HEK293T (cell line): Measurements from ENCODE around the gene PROSER1.
"Not testable (repeated sequence)": the region's sequence is repeated elsewhere in the genome, so short reads cannot be mapped to it uniquely, and the experiment has no call there.

ENCODE experiments used
- CTCF ChIA-PET: fragments of 350-600 bp; formaldehyde crosslinking; extraction: SDS; loops from one replicate; lab custom pipeline; 2021; ENCODE audit warnings: antibody characterized with exemption, inconsistent platforms; lab: Yijun Ruan, JAX
- POLR2A ChIA-PET: fragments of 350-600 bp; formaldehyde crosslinking; extraction: SDS; loops from one replicate; lab custom pipeline; 2020; ENCODE audit warnings: antibody characterized with exemption, inconsistent platforms; lab: Yijun Ruan, JAX
- DNase-seq: peaks from one replicate; pipeline ENCODE4 v3.0.0; 2012; ENCODE audit warnings: mixed read lengths; ENCODE audit errors: extremely low spot score
- ARNT ChIP-seq: fragments of 450-650 bp; IDR thresholded peaks from 2 replicates; pipeline ENCODE4 v1.6.1; 2017; ENCODE audit warnings: mild to moderate bottlenecking
- BHLHE40 ChIP-seq: fragments of 450-650 bp; IDR thresholded peaks from 2 replicates; pipeline ENCODE4 v1.6.1; 2016; ENCODE audit warnings: mild to moderate bottlenecking, moderate library complexity, borderline replicate concordance
- CTBP1 ChIP-seq: fragments of 450-650 bp; IDR thresholded peaks from 2 replicates; pipeline ENCODE4 v1.6.1; 2016; ENCODE audit warnings: borderline replicate concordance
- ELF4 ChIP-seq: fragments of 450-650 bp; IDR thresholded peaks from 2 replicates; pipeline ENCODE4 v1.6.1; 2017; ENCODE audit warnings: antibody characterized with exemption
- FOXA1 ChIP-seq: fragments of 450-650 bp; IDR thresholded peaks from 2 replicates; pipeline ENCODE4 v1.6.1; 2016; ENCODE audit warnings: mild to moderate bottlenecking
- FOXK2 ChIP-seq: fragments of 450-650 bp; IDR thresholded peaks from 2 replicates; pipeline ENCODE4 v1.6.1; 2016; ENCODE audit warnings: mild to moderate bottlenecking
- FOXM1 ChIP-seq: fragments of 450-650 bp; IDR thresholded peaks from 2 replicates; pipeline ENCODE4 v1.6.1; 2017; ENCODE audit warnings: mild to moderate bottlenecking, borderline replicate concordance
- HDGF ChIP-seq: fragments of 450-650 bp; IDR thresholded peaks from 2 replicates; pipeline ENCODE4 v1.6.1; 2017; ENCODE audit warnings: antibody characterized with exemption, borderline replicate concordance
- L3MBTL2 ChIP-seq: fragments of 450-650 bp; conservative IDR thresholded peaks from 2 replicates; pipeline ENCODE4 v1.6.1; 2016; ENCODE audit warnings: mild to moderate bottlenecking
- LEF1 ChIP-seq: fragments of 450-650 bp; IDR thresholded peaks from 2 replicates; pipeline ENCODE4 v1.6.1; 2017; ENCODE audit warnings: mild to moderate bottlenecking, borderline replicate concordance
- NFRKB ChIP-seq: fragments of 450-650 bp; IDR thresholded peaks from 2 replicates; pipeline ENCODE4 v1.6.1; 2016; ENCODE audit warnings: mild to moderate bottlenecking, moderate library complexity
- PKNOX1 ChIP-seq: fragments of 450-650 bp; IDR thresholded peaks from 2 replicates; pipeline ENCODE4 v1.6.1; 2016
- SP1 ChIP-seq: fragments of 450-650 bp; IDR thresholded peaks from 2 replicates; pipeline ENCODE4 v1.6.1; 2017
- SUZ12 ChIP-seq: fragments of 450-650 bp; IDR thresholded peaks from 2 replicates; pipeline ENCODE4 v1.6.1; 2016; ENCODE audit warnings: mild to moderate bottlenecking
- TARDBP ChIP-seq: fragments of 450-650 bp; IDR thresholded peaks from 2 replicates; pipeline ENCODE4 v1.6.1; 2016
- ZNF384 ChIP-seq: fragments of 450-650 bp; IDR thresholded peaks from 2 replicates; pipeline ENCODE4 v1.6.1; 2016

The PROSER1 gene

GRCh38 chr13:39037880-39038568, at the start of gene PROSER1, which contains the start of gene NHLRC3:
PROSER1 (minus strand) TSS chr13:39038089; CDS start chr13:39037242, 847 bp downstream.
NHLRC3 (plus strand) TSS chr13:39038456; CDS start chr13:39038640, 184 bp downstream.
- peak; percentile 60 for DNase-seq
- CTCF ChIA-PET = no interaction called here
- TF ChIP-seq L3MBTL2 = peak; percentile 99
- 0 out of 2 replicates have a peak, but pooled peaks have one; percentile 19 for TF ChIP-seq ELF4
- no peak for TF ChIP-seq ZNF384
- no peak for TF ChIP-seq PKNOX1
- TF ChIP-seq TARDBP = no peak
- no peak for TF ChIP-seq ARNT
- no peak for TF ChIP-seq HDGF
- TF ChIP-seq BHLHE40 = no peak
- TF ChIP-seq SUZ12 = no peak
- peak; percentile 89; the same call in 1 of the 2 replicates for TF ChIP-seq FOXM1
- TF ChIP-seq FOXK2 = no peak
- TF ChIP-seq FOXA1 = no peak
- no peak for TF ChIP-seq SP1
- TF ChIP-seq LEF1 = no peak
- peak; percentile 68; the same call in 1 of the 2 replicates for TF ChIP-seq CTBP1
- TF ChIP-seq NFRKB = no peak
- POLR2A ChIA-PET = interaction anchor here (0.9 to 1.8 kb wide), 4 partner anchors 8 to 351 kb away, joined by 3 to 4 read pairs (median 4); partner anchors contain the start of gene FREM2

- POLR2A ChIA-PET, CTCF ChIA-PET, DNase-seq: not testable (repeated sequence)
These were observed 48.5 kb upstream of the PROSER1 start for GRCh38 chr13:39086251-39086945.

- TF ChIP-seq ZNF384 (no peak), TARDBP (no peak), NFRKB (no peak)
- CTCF ChIA-PET = no interaction called here
- no peak for DNase-seq
- POLR2A ChIA-PET = no interaction called here
These were observed 36.1 kb upstream of the PROSER1 start for GRCh38 chr13:39073983-39074382.

GRCh38 chr13:39072842-39073241, 35.0 kb upstream of the PROSER1 start:
- ChIA-PET CTCF (no interaction called here), POLR2A (no interaction called here)
- no peak for DNase-seq
- TF ChIP-seq LEF1 (no peak), ELF4 (no peak), ARNT (no peak), L3MBTL2 (no peak), SP1 (no peak), NFRKB (no peak), FOXM1 (no peak), CTBP1 (no peak), TARDBP (no peak)

- TF ChIP-seq BHLHE40 (no peak), FOXM1 (no peak), SP1 (no peak), LEF1 (no peak)
- ChIA-PET CTCF (no interaction called here), POLR2A (no interaction called here)
- no peak for DNase-seq
These were observed 24.1 kb upstream of the PROSER1 start for GRCh38 chr13:39062004-39062403.

GRCh38 chr13:39058040-39058439, 20.2 kb upstream of the PROSER1 start:
- no peak for DNase-seq
- POLR2A ChIA-PET = no interaction called here
- TF ChIP-seq SP1 = no peak
- TF ChIP-seq L3MBTL2 = no peak
- no peak for TF ChIP-seq FOXA1
- no peak for TF ChIP-seq ARNT
- no peak for TF ChIP-seq FOXK2
- TF ChIP-seq BHLHE40 = no peak
- TF ChIP-seq CTBP1 = no peak
- no peak for TF ChIP-seq NFRKB
- no peak for TF ChIP-seq HDGF
- TF ChIP-seq FOXM1 = no peak
- TF ChIP-seq ELF4 = no peak
- no peak for TF ChIP-seq PKNOX1
- no peak for TF ChIP-seq SUZ12
- TF ChIP-seq TARDBP = no peak
- TF ChIP-seq LEF1 = no peak
- no peak for TF ChIP-seq ZNF384
- CTCF ChIA-PET = no interaction called here

- CTCF ChIA-PET = no interaction called here
- POLR2A ChIA-PET = no interaction called here
- no peak for DNase-seq
- TF ChIP-seq FOXM1 = no peak
- TF ChIP-seq BHLHE40 = no peak
- no peak for TF ChIP-seq FOXK2
- TF ChIP-seq SP1 = no peak
- no peak for TF ChIP-seq CTBP1
- no peak for TF ChIP-seq ARNT
- no peak for TF ChIP-seq NFRKB
- TF ChIP-seq ELF4 = no peak
- no peak for TF ChIP-seq PKNOX1
- no peak for TF ChIP-seq LEF1
- TF ChIP-seq SUZ12 = no peak
- no peak for TF ChIP-seq HDGF
- no peak for TF ChIP-seq TARDBP
- no peak for TF ChIP-seq FOXA1
- no peak for TF ChIP-seq ZNF384
- no peak for TF ChIP-seq L3MBTL2
These were observed 18.1 kb upstream of the PROSER1 start for GRCh38 chr13:39056018-39056417.
